Cerebellar nuclear complex (tissue), 1 donor: ENCODE measurements around the gene HACE1.
"Not testable (repeated sequence)": the region's sequence is repeated elsewhere in the genome, so short reads cannot be mapped to it uniquely, and the experiment has no call there.

Source experiments
- DNase-seq, 2 experiments: peaks; one replicate each; lab custom pipeline; 2025; lab: John Stamatoyannopoulos, UW

HACE1 gene

DNA sequence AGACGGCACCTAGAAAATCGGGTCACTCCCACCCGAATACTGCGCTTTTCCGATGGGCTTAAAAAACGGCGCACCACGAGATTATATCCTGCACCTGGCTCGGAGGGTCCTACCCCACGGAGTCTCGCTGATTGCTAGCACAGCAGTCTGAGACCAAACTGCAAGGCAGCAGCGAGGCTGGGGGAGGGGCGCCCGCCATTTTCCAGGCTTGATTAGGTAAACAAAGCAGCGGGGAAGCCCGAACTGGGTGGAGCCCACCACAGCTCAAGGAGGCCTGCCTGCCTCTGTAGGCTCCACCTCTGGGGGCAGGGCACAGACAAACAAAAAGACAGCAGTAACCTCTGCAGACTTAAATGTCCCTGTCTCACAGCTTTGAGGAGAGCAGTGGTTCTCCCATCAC lies 122.2 kb downstream of the HACE1 start:
- not testable (repeated sequence) for DNase-seq

GRCh38 chr6:104736545-104736944 lies 123.2 kb downstream of the HACE1 start:
- no peak for DNase-seq

DNA sequence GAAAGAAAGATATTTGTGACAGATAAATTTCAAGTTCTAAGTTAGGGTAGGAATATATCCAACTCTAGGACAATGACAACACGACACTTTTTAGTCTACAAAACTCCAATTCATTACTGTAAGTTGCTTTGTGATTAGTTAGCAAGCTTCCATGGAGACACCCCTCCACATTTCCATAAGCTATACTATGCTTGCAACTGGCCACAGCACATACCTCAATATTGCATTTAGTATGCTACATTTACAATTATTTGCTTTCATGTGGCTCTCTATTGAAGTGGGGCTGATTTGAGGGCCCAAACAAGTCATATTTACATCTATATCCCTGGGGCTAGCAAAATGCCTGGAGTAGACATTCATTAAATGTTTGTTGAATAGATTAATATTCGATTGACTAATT lies 129.3 kb downstream of the HACE1 start:
- DNase-seq, result no peak

- DNase-seq, result no peak
Observed at GRCh38 chr6:104729433-104729832, 130.3 kb downstream of the HACE1 start.

DNA sequence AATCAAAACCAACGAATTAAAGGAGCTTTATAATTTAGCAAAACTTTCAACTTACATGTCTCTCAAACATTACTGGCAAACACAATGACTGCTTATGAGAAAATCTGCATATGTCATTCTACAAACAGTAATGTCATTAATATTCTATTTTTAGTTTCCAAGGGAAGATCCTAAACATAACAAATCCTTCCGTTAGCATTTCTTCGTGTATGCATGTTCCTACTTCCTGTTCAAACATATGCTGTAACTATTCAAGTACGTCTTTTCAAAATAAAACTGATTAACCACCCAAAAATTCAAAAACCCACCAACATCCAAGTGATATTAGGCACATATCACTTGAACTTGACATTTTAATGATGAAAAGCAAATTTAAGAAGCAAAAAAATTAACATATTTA lies 131.3 kb downstream of the HACE1 start:
- DNase-seq, result no peak

DNA sequence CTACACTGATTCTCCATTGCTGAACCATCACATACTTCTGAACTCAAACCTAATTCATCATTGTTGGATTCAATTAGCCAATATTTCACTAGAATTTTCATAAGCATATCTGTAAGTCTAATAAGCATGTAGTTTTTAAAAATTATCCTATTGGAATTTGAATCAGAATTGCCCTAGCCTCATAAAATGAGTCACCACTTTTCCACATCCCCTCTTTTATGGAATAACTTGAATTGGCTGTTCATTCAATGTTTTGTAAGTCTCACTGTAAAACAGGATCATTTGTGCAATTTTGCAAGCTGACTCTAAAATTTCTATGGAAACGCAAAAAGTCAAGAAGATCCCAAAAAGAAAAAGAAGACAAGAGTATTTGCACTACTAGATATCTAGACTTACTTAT lies 141.0 kb downstream of the HACE1 start:
- no peak for DNase-seq

- no peak for DNase-seq
Observed at GRCh38 chr6:104716858-104717257, 142.9 kb downstream of the HACE1 start.

DNA sequence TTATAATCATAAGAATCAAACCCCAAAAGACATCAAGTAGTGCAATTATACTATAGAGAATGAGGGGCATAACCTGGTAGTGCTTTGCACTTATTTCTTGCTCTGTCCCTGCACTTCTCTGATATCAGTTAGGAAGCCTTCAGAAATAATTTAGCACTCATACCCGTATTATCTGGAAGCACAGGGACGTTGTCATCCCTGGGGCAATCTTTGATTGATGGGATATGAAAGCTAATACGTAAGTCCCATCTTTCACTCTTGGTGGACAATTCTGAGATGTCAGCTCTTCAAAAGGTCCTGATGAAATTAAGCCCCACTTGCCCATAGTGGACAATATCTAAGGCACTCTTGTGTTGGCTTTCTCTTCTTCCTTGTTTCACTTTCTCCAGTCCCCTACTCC lies 144.9 kb downstream of the HACE1 start:
- no peak for DNase-seq

GRCh38 chr6:104713982-104714381 lies 145.7 kb downstream of the HACE1 start:
- DNase-seq, result no peak

DNA sequence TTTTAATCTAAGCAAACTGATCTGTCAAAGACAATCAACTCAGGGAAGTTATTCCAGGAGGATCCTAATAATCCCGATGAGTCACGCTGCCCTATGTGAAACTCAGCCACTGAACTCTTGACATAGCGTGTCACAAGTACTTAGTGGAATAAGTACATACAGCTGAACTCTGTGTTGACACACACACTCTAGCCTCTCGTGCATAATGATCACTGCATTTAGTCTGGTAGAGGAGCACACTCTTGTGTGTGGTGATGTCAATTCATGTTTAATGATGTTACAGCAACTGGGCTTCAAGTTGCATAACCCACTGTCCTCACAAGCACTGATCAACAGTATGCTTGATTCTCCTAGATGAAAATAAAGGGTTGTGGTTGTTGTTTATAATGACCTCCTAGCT lies 148.3 kb downstream of the HACE1 start:
- no peak for DNase-seq

DNA sequence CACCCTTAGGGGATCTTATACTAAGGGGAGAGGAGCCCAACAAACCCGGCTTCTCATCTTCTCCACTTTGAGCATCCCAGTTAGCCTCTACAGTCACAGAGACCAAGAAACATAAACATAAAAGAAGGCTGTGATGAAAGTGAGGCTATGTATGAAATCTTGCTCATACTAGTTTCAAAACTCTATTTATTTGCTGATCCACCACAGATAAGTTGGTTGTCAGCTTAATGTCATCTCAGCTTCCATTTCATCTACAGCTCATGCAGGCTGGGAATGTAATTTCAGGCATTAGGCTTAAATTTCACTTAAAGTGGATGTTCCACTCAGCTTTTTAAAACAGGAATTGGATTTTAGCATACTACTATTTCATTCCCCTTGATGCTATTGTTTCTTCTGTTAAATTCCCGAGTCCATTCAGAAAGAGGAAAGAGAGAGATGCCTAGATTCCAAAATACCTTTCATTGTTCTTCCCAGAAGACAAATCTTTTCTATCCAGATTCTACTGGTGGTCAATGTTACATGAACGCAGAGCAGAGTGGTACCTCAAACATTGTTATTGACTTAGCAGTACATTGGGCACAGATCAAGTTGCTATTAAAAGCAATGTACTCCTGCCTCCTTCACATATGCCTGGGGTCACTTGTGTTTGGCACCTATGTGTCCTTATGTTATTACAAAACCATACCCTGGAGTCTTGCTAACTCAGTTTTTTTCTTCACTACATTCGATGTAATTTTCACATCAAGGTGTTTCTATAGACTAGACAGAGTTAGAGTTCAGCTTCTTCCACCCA lies 149.0 kb downstream of the HACE1 start:
- DNase-seq, result no peak

- DNase-seq, result no peak
Observed at GRCh38 chr6:104705916-104706442, 153.7 kb downstream of the HACE1 start.

DNA sequence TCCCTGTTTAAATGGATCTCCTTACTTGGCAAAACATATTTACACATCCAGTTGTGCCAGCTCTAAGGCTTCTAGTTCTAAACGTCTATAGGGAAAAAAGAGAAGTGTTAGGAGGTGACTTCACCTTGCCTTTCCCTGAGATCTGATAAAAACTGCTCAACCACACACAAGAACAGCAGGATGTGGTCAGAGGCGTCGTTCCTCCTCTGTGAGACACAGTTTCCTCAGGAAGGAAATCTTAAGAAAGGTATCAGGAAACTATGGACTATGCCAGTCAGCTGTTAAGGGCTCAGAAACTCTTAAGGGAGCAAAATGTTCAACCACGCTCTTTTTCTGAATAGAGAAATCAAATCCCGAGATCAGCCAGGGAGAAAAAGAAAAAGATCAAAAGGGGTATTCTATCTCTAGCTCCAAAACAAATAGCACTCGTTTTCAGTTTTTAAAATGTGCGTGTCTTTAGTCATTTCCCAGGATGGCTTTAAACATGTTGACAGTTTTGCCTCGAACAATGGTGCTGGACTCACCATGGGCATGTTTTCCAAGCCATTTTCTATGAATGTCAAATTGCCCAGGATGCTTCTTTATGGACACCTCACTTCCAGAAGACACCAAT lies 154.5 kb downstream of the HACE1 start:
- no peak for DNase-seq

DNA sequence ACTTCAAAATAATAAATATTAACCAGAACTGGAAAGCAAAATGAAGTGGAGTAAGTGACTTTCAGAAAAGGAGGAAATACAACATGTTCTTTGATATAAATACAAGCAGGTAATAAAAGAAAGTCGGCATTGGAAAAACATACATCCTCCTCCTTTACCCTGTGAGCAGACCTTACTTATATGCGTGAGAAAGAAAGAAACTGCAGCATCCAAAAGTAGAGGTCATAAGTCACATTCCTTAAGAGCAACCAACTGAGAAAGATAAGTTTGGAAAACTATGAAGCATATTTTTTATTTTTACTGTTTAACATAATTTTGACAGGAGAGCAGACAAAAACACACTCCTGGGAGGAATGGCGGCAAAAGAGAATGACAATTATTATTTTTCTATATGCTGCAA lies 155.5 kb downstream of the HACE1 start:
- DNase-seq, result no peak

- DNase-seq, result no peak
Observed at GRCh38 chr6:104702126-104702841, 157.4 kb downstream of the HACE1 start.

- no peak for DNase-seq
Observed at GRCh38 chr6:104700371-104701185, 159.1 kb downstream of the HACE1 start.

DNA sequence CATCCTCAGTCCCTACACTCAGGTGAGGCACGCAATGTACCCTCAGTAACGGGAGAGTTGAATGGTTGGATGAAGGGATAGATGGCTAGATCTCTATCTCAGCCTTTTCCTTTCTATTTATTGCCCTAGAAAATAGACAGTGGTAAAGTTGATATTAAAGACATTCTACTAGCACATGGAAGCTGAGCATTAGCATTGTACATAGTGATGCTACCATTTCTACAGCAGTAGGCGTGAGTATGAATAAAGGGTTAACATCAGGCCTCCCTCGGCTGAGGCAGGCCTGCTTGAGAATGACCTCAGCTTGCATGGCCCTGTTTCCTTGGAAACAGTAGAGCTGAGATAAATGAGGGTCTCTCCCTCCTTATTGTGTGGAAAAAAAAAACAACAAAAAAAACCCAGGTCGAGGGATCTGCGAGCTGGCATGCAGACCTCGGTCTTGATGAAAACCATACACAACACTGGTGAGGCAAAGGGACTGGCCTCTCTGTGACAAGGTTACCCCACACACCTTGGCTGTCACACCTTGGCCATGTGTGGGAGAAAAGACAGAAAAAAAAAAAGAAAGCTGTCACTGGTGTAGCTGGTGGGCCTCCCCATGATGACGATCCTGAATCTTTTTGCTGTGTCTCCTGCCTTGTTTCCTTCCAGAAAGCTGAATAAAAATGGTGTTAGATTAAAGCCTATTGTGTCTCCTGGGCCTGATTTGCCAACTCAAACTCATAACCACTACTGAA lies 160.0 kb downstream of the HACE1 start:
- DNase-seq, result no peak

DNA sequence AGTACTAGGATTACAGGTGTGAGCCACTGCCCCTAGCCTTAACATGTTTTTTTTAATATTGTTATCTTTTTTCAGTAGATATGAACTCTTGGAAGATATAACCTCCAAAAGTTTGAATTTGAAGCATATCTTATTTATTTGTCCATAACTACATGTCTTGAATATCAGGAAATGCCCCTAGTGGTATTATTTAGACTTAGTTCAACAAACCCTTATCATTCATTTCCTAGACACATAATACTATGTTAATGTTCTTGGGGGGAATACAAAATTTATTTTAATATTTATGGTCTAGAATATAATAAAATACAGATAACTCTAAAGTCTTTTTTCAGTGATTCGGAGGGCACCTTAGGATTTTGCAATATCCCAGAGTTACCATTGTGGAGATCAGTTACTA lies 160.7 kb downstream of the HACE1 start:
- no peak for DNase-seq

DNA sequence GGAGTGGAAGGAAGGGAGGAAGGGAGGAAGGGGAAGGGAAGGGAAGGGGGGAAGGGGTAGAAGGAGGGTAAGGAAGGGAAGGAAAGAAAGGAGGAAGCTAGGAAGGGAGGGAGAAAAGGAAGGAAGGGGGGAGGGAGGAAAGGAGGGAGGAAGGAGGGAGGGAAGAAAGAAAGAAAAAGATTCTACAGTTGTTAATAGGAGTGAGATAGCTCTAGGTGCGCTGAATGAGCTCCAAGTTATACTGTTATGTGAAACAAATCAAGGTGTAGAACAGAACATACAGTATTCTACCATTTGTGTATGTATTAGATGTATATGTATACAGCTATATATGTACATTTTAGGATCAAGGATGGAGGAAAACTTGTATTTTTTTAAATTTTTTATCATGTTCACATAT lies 167.7 kb downstream of the HACE1 start:
- DNase-seq, result no peak

DNA sequence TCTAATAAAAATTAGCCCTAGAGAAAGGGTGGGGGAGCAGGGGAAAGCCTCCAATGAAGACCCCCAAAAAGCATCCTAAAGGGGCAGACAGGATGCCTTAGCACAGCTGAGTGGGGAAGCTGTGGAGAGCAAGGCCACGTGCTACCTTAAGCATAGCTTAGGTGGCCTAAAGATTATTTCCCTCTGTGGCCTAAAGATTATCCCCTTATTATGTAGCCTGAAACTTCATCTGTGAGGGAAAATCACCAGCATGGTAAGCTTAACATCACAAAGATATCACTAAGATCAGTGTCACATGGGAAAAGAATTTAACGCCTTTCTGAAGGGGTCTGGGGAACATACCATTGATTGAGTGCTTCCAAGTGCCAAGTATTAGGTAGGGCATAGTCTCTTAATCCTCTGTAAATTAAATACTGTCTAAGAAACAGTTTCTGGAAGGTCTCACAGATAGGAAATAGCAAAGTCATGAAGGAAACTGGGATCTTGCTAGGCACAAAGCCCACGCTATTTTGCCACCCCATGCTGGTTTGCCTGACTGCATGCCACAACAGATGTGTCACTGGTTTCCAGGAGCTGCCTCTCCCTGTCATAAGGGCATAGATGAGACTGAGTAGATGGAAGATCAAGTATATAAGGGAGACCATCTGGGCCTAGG lies 170.0 kb downstream of the HACE1 start:
- no peak for DNase-seq
